Measurements from ENCODE around the gene TTYH3.

TTYH3 gene

GRCh38 chr7:2680256-2680655, 48.5 kb downstream of the TTYH3 start:
- no peak for TF ChIP-seq CTCF (IDR thresholded peaks at IDR 0.05; ENCODE audit: low read depth, low read length, missing control alignments)
- H3K4me3 ChIP-seq (replicated peaks; ENCODE audit: low read depth, low read length) = no peak overlapping the region
- DNase-seq (ENCODE audit: extremely low read depth, low read depth) = no peak

GRCh38 chr7:2680792-2681490, 49.2 kb downstream of the TTYH3 start:
- TF ChIP-seq CTCF (IDR thresholded peaks at IDR 0.05; ENCODE audit: low read depth, low read length, missing control alignments) = peak; percentile 76
- peak; percentile 41 for DNase-seq (ENCODE audit: extremely low read depth, low read depth)
- no peak overlapping the region for H3K4me3 ChIP-seq (replicated peaks; ENCODE audit: low read depth, low read length)

- no peak for TF ChIP-seq CTCF (IDR thresholded peaks at IDR 0.05; ENCODE audit: low read depth, low read length, missing control alignments)
- no peak for DNase-seq (ENCODE audit: extremely low read depth, low read depth)
- no peak overlapping the region for H3K4me3 ChIP-seq (replicated peaks; ENCODE audit: low read depth, low read length)
Observed at GRCh38 chr7:2681929-2682799, 50.4 kb downstream of the TTYH3 start.

- no peak overlapping the region for H3K4me3 ChIP-seq (replicated peaks; ENCODE audit: low read depth, low read length)
- no peak for TF ChIP-seq CTCF (IDR thresholded peaks at IDR 0.05; ENCODE audit: low read depth, low read length, missing control alignments)
- no peak for DNase-seq (ENCODE audit: extremely low read depth, low read depth)
Observed at GRCh38 chr7:2684501-2684900, 52.7 kb downstream of the TTYH3 start.

GRCh38 chr7:2686101-2686500, 54.3 kb downstream of the TTYH3 start:
- no peak overlapping the region for H3K4me3 ChIP-seq (replicated peaks; ENCODE audit: low read depth, low read length)
- TF ChIP-seq CTCF (IDR thresholded peaks at IDR 0.05; ENCODE audit: low read depth, low read length, missing control alignments) = no peak
- DNase-seq (ENCODE audit: extremely low read depth, low read depth) = no peak

- no peak for DNase-seq (ENCODE audit: extremely low read depth, low read depth)
- TF ChIP-seq CTCF (IDR thresholded peaks at IDR 0.05; ENCODE audit: low read depth, low read length, missing control alignments) = no peak
- H3K4me3 ChIP-seq (replicated peaks; ENCODE audit: low read depth, low read length) = peak overlapping the region; percentile 17; the same call in 1 of the 2 replicates
Observed at GRCh38 chr7:2687338-2687869, 55.6 kb downstream of the TTYH3 start.

Measured in HFF-Myc (cell line).